ENCODE data around the gene HMG20A. TPM values are rescaled to one million over a fixed set of nuclear protein-coding genes. Genes with fewer than 3 reads are reported as not detected.

HMG20A gene
- 27.7 and 33.1 TPM in 2 replicates for total RNA-seq

DNA sequence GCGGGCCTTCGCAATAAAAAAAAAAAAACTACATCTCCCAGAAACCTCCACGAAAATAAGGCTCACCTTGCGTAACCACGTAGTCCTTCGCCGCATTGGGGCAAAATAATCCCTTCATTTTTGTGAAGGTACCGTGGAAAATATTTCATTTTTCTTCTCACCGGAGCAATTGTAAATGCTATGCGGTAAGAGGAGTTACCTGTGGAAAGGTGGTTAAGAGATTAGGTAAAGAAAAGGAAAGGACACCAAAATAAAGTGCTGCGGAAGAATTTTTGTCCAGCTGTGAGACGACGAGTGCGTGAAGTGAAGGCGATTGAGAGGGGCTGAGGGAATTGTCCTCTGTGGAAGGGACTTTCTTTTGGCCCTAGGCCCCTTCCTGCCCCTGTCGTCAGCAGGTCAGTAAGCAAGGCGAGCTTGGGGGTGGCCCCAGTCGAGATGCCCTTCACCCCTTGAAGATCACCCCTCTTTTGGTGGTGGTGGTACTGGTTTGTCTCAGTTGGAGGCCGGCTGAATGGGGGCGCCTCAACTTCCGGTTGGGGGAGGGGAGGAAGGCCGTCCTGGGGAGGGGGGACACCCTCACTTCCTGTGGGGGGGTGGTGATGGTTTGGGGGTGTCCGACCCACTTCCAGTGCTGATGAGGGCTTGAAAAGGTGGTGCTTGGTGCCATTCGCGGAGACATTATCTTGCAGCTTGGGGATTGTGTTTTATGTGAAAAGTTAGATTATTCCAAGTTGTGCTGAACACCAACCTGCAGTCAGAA, at the start of gene HMG20A:
Gene HMG20A (plus strand): TSS at position 279 of the 760 bp plus-strand sequence. CDS start 37,520 bp downstream, outside the sequence.

DNA sequence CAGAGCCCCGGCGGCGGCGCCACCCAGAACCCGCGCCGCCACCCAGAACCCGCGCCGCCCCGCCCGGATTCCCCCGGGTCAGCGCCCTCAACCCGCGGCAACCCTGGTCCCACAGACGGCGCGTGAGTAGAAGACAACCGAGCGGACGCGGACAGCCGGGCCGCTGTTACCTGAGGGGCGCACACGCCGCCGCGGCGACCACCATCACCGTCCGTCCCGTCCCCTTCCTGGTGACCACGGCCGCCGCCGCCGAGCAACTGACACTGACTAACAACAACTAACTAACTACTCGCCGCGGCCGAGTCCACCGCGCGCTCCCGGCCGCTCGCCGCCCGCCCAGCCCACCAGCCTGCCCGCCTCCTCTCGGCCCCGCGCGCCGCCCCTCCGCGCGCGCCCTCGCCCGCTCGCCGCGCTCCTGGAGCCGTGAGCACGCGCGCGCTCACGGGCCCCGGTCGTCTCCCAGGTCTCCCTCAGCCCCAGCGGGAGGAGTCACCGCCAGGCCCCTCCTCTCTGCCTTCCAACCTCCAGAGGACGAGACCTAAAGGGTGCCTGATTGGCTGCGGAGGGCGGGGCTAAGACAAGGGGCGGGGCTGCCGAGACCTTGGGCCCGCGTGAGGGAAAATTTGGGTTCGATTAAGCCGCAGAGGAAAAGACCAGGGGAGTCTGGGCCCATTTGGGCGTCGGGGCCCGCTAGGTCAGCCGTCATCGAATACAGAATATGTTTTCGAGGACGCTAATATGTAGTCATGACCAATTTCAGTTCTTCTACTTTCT, 665 bp upstream of the HMG20A start, which contains the start of gene PEAK1:
Gene PEAK1 (minus strand): TSS at position 269 of the 774 bp plus-strand sequence. CDS start 238,178 bp downstream, outside the sequence.

Other genes with a start within 250 kb of the HMG20A start
- 2.6 and 6.2 TPM in 2 replicates for gene PEAK1, start 784 bp upstream of the HMG20A start, total RNA-seq
- not detected in 2 replicates for gene LINGO1, start 212.0 kb downstream of the HMG20A start, total RNA-seq

All from airway epithelial cell (primary cell).